HG02970 (cell line): ENCODE measurements around the gene KRT81.
"Not testable (repeated sequence)": the region's sequence is repeated elsewhere in the genome, so short reads cannot be mapped to it uniquely, and the experiment has no call there.

Experiments used
- ATAC-seq: cut with Tn5 transposase; IDR thresholded peaks from one replicate; pipeline ENCODE4 v1.9.1; 2021; ENCODE audit warnings: mild to moderate bottlenecking, moderate library complexity, moderate number of reproducible peaks; ENCODE audit not compliant: unreplicated experiment, low FRiP score

Gene KRT81

GRCh38 chr12:52318241-52318990, 27.1 kb upstream of the KRT81 start:
- ATAC-seq, result no peak

GRCh38 chr12:52317468-52318052, 26.2 kb upstream of the KRT81 start:
- ATAC-seq, result no peak

GRCh38 chr12:52316701-52317100, 25.4 kb upstream of the KRT81 start:
- no peak for ATAC-seq

GRCh38 chr12:52316290-52316689, 25.0 kb upstream of the KRT81 start:
- no peak for ATAC-seq

- not testable (repeated sequence) for ATAC-seq
These were observed 24.4 kb upstream of the KRT81 start for GRCh38 chr12:52315721-52316120.

GRCh38 chr12:52314511-52314910, 23.2 kb upstream of the KRT81 start:
- no peak for ATAC-seq

DNA sequence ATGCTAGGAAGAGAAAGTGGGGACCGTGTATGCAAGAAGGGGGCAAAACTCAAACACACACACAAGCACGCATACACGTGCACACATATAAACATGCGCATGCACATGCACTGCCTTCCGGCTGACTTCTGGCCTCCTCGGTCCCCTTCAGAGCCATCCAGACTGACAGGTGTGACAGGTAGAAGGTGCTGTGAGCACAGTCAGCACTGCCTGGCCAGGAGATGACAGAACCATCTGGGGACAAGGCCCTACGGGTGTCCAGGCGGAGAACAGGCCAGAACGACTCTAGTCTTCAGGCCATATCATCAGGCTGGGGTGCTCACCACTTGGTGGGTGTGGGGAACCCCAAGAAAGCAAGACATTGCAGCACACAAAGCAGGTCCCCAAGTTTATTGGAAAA, 22.6 kb upstream of the KRT81 start:
- ATAC-seq, result no peak

DNA sequence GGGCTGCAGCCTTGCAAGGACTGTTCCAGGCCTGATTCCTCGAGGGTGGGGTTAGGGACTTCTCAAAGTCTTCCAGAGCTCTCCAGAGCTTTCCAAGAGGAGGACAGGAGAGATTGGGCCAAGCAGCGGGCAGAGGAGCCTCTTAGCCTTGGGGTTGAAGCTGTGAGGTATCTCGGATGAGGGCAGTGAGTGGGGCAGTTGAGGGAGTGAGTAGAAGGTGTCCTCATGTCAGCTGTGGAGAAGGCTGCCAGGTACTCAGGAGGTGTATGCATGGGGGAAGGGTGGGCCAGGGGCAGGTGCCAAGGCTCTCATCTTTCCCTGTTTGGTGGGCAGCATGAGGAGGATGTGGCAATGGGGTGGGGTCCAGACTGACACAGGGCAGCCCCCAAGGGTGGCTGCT, 22.1 kb upstream of the KRT81 start:
- ATAC-seq, result no peak

GRCh38 chr12:52312086-52312485, 20.8 kb upstream of the KRT81 start:
- no peak for ATAC-seq

GRCh38 chr12:52311285-52311648, 19.9 kb upstream of the KRT81 start:
- no peak for ATAC-seq

DNA sequence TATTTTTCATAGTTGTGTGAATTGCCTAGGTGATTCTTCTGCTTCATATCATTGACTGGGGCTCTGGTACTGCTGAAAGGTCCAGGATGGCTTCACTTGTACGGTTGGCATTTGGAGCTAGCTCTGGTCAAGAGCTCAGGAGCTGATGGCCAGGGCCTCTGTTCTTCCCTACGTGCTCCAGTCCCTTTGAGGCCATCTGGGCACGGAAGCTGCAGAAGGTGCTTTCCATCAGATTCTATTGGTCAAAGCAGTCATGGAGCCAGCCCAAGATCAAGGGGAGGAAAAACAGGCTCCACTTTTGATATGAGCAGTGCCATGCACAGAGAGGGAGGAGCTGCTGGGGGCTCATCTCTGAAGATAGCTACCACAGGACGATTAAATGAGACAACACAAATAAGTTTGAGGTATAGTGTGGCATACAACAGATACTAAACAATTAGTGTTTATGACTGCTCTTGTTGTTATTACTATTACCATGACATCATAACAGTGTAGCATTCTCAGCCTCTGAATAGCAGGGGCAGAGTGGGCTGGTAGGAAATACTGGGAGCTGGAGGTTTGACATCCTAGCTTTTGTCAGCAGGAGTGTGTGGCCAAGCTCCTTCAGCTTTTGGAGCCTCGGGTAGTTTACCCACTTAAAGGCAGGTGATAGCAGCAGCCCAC, 19.4 kb upstream of the KRT81 start:
- ATAC-seq, result no peak

DNA sequence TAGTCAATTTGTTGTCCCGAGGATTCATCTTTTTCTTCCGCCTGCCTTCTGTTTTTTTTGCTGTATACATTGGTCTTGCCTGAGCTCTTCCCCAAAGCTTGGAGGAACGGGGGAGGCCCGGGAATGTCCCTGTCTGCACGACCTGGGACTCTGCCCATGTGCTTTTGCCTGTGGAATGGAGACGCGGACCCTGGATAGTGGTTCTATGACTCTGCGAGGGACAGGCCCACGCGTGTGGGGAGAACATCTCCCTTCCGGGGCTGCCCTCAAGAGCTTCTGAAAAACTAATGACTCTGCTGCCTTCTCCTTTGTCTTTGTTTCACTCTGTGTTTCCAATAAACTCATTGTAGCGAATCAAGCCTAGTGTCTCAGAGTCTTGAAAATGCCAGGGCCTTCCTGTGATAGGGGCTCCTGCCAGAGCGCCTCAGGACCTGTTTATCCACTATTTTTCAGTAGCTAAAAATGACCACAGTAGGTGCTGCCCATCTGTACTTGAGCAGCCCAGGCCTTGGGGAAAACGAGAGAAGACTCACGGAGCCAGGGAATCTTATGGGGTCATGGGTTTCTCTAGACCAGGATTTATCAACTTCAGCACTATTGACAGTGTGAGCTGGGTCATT, 17.6 kb upstream of the KRT81 start:
- ATAC-seq, result no peak

DNA sequence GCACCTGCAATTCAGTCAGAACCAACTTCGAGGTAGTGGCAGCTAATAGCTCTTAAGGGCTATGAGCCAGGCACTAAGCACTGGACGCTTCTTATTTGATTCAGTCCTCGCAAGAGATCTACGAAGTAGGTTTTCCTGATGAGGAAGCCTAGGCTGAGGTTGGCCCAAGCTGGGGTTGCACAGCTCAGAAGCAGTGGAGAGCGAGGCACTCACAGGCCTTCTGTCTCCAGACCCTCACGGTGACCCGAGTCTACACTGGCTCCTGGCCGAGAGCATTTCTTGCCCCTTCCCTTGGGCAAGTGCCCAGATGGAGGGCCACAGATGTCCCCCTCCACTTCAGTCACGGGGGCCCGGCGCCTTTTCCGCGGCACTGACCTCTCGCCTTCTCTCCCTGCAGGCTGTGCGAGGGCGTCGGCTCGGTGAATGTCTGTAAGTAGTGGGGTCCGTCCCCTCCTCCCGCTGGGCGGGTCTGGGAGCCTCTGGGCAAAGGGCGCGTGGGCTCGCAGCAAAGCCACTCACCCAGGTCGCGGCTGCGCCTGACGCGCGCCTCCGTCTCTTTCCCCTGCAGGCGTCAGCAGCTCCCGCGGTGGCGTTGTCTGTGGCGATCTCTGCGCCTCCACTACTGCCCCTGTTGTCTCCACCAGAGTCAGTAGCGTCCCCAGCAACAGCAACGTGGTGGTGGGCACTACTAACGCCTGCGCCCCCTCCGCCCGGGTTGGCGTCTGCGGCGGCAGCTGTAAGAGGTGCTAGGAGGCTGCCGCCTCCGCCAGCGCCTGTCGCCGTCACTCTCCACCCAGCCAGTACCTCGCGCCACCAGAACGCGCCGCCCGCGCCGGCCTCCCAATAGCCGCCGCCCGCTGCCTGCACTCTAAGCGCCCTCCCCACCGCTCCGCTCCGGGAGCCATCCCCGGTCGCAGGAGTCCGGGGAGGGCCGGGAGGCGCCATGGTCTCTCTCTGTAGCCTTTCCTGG, 16.8 kb upstream of the KRT81 start:
- ATAC-seq, result no peak

DNA sequence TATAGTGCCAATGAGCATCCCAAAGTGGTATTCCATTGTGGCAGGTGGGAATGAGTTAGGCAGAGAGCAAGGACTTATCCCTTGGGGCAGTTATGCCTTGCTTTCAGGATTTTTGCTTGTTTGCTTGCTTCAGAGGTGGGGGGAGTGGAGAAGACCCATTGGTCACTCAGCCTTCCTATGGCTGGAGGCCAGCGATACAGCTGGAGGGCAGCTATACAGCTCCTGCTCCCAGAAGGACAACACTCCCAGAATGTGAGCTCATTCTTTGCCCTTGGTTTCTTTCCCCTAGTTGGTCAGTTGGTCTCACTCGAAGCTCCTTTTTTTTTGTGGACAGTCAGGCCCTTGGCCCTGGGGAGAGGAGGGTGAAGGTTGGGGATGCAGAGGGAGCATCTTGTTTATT, 15.4 kb upstream of the KRT81 start:
- ATAC-seq, result no peak

- ATAC-seq, result no peak
These were observed 14.8 kb upstream of the KRT81 start for GRCh38 chr12:52305921-52306705.

DNA sequence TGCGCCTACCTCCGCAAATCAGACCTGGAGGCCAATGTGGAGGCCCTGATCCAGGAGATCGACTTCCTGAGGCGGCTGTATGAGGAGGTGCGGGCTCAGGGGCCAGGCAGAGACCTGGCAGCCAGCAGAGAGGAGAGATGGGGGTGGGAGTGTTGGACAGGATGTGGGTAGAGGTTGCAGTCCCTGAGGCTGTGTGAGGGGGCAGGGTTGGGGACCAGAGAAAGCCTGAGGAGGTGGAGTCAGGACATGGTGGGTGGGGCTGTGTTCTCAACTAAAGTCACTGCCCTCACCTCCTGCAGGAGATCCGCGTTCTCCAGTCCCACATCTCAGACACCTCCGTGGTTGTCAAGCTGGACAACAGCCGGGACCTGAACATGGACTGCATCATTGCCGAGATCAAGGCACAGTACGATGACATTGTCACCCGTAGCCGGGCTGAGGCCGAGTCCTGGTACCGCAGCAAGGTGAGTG, 13.6 kb upstream of the KRT81 start:
- ATAC-seq, result not testable (repeated sequence)

GRCh38 chr12:52302242-52302914, 11.0 kb upstream of the KRT81 start:
- ATAC-seq, result not testable (repeated sequence)

- ATAC-seq, result not testable (repeated sequence)
These were observed 10.4 kb upstream of the KRT81 start for GRCh38 chr12:52301721-52302120.
